GM12878 (cell line): Measurements from ENCODE around the gene FOXP1. TPM values are rescaled to one million over a fixed set of nuclear protein-coding genes. Genes with fewer than 3 reads are reported as not detected.

Source experiments
- ATAC-seq: fragments of 200-7000 bp; cut with Tn5 transposase; 3 replicates; pipeline ENCODE4 v1.9.1; 2020; ENCODE audit warnings: mild to moderate bottlenecking, moderate library complexity
- BruUV-seq: library from RNA; stranded (reverse); fragments of 400-500 nt; replicated peaks from 2 replicates; lab custom pipeline; 2021; lab: Mats Ljungman, UMichigan
- CTCF ChIA-PET: fragments of 300-600 bp; sonication (Branson Sonifier 250); formaldehyde crosslinking; extraction: SDS; loops from one replicate; lab custom pipeline; 2021; ENCODE audit warnings: inconsistent platforms; lab: Yijun Ruan, JAX
- POLR2A ChIA-PET: fragments of 350-600 bp; formaldehyde crosslinking; extraction: SDS; loops from one replicate; lab custom pipeline; 2021; ENCODE audit warnings: inconsistent platforms; lab: Charles Lee
- RAD21 ChIA-PET: fragments of 300-600 bp; sonication (Branson Sonifier 250); formaldehyde crosslinking; loops from one replicate; lab custom pipeline; 2023; ENCODE audit warnings: antibody characterized with exemption; ENCODE audit not compliant: unreplicated experiment; lab: Charles Lee
- SMC1A ChIA-PET: fragments of 300-600 bp; sonication (Branson Sonifier 250); formaldehyde crosslinking; loops from one replicate; lab custom pipeline; 2023; ENCODE audit not compliant: unreplicated experiment, uncharacterized antibody; lab: Charles Lee
- DNase-seq: peaks from one replicate; pipeline ENCODE4 v3.0.0-alpha.2; 2011; ENCODE audit warnings: low read depth, low spot score
- FAIRE-seq: peaks from 3 replicates; lab custom pipeline; 2011; peaks lifted over from hg19 to GRCh38; lab: Jason Lieb, UNC
- H2AFZ ChIP-seq: 2 replicates; pipeline ENCODE4 v1.6.0; 2011; ENCODE audit warnings: low read depth, low read length, control low read depth; ENCODE audit not compliant: control insufficient read depth
- H3K27ac ChIP-seq: 2 replicates; pipeline ENCODE4 v1.5.1; 2011; ENCODE audit warnings: control low read depth; ENCODE audit not compliant: control insufficient read depth, insufficient read depth
- H3K27me3 ChIP-seq, 2 experiments: replicated peaks in 1 of 2; 2 replicates each; pipeline versions ENCODE4 v1.6.0 to v1.6.1; 2011; ENCODE audit warnings: low read length in 1 of 2; ENCODE audit not compliant: control insufficient read depth in 2 of 2, insufficient read depth in 2 of 2
- H3K36me3 ChIP-seq, 2 experiments: 2 replicates each; pipeline ENCODE4 v1.5.1; 2011; ENCODE audit warnings: low read length in 1 of 2; ENCODE audit not compliant: control insufficient read depth in 2 of 2, insufficient read depth in 2 of 2
- H3K4me1 ChIP-seq: 2 replicates; pipeline ENCODE4 v1.6.1; 2011; ENCODE audit warnings: mild to moderate bottlenecking, low read length, moderate library complexity, mixed read lengths; ENCODE audit not compliant: control insufficient read depth, insufficient read depth
- H3K4me2 ChIP-seq: 2 replicates; pipeline ENCODE4 v1.6.0; 2011; ENCODE audit warnings: control low read depth; ENCODE audit not compliant: control insufficient read depth, insufficient read depth
- H3K4me3 ChIP-seq: fragments of 200-600 bp; sonication (generic); 2 replicates; pipeline ENCODE4 v1.5.1; 2016
- H3K79me2 ChIP-seq: 2 replicates; pipeline ENCODE4 v1.6.0; 2011; ENCODE audit warnings: low read length; ENCODE audit not compliant: control insufficient read depth, insufficient read depth
- H3K9ac ChIP-seq: 2 replicates; pipeline ENCODE4 v1.8.0; 2011; ENCODE audit warnings: low read length, control low read depth, mixed read lengths; ENCODE audit not compliant: control insufficient read depth, insufficient read depth
- H3K9me3 ChIP-seq: replicated peaks from 3 replicates; pipeline ENCODE4 v1.5.1; 2011; ENCODE audit warnings: mild to moderate bottlenecking, low read length; ENCODE audit not compliant: control insufficient read depth, insufficient read depth
- H4K20me1 ChIP-seq: 2 replicates; pipeline ENCODE4 v1.6.0; 2011; ENCODE audit not compliant: control insufficient read depth, insufficient read depth
- ASH2L ChIP-seq: fragments of 300-600, 200-600 bp; sonication (generic); IDR thresholded peaks from 2 replicates; pipeline ENCODE4 v1.6.1; 2017; ENCODE audit warnings: low read depth, mild to moderate bottlenecking, borderline replicate concordance
- CUX1 ChIP-seq: IDR thresholded peaks from 2 replicates; pipeline ENCODE4 v1.6.1; 2012; ENCODE audit warnings: improper control_type of control experiment, low read depth, low read length; ENCODE audit not compliant: insufficient replicate concordance
- HDGF ChIP-seq: fragments of 450-650 bp; IDR thresholded peaks from 2 replicates; pipeline ENCODE4 v1.6.1; 2016; ENCODE audit warnings: antibody characterized with exemption
- HSF1 ChIP-seq: fragments of 150-350 bp; IDR thresholded peaks from 2 replicates; pipeline ENCODE4 v1.6.1; 2014; ENCODE audit warnings: mild to moderate bottlenecking, low read depth, low read length
- JUND ChIP-seq: IDR thresholded peaks from 2 replicates; pipeline ENCODE4 v1.6.1; 2012; ENCODE audit warnings: low read depth, mild to moderate bottlenecking, low read length, improper control_type of control experiment, moderate library complexity
- KDM1A ChIP-seq: fragments of 200-600 bp; sonication (generic); IDR thresholded peaks from 2 replicates; pipeline ENCODE4 v1.6.1; 2016; ENCODE audit warnings: borderline replicate concordance
- MEF2A ChIP-seq: IDR thresholded peaks from 2 replicates; pipeline ENCODE4 v1.6.1; 2011; ENCODE audit warnings: low read depth, mild to moderate bottlenecking, low read length, moderate library complexity; ENCODE audit not compliant: insufficient read depth
- NR2C1 ChIP-seq: fragments of 450-650 bp; IDR thresholded peaks from 2 replicates; pipeline ENCODE4 v1.6.1; 2017; ENCODE audit warnings: antibody characterized with exemption, mild to moderate bottlenecking, moderate library complexity
- POLR2A ChIP-seq: IDR thresholded peaks from 2 replicates; pipeline ENCODE4 v1.6.1; 2011; ENCODE audit warnings: low read depth, mild to moderate bottlenecking, low read length
- YBX1 ChIP-seq: fragments of 450-650 bp; IDR thresholded peaks from 2 replicates; pipeline ENCODE4 v1.6.1; 2016; ENCODE audit warnings: antibody characterized with exemption
- ZBTB33 ChIP-seq: fragments of 450-650 bp; IDR thresholded peaks from 2 replicates; pipeline ENCODE4 v1.6.1; 2017; ENCODE audit warnings: mild to moderate bottlenecking
- ZNF274 ChIP-seq: IDR thresholded peaks from one replicate; pipeline ENCODE4 v1.8.0; 2011; ENCODE audit not compliant: insufficient read length, insufficient read depth
- ZNF622 ChIP-seq: fragments of 450-650 bp; IDR thresholded peaks from 2 replicates; pipeline ENCODE4 v1.6.1; 2017; ENCODE audit warnings: mild to moderate bottlenecking, inconsistent platforms
- WGBS: methylation state at CpG from one replicate; pipeline ENCODE4 v1.1.6; 2016; ENCODE audit warnings: low lambda C conversion rate; ENCODE audit not compliant: insufficient replicate concordance, insufficient coverage; ENCODE audit errors: missing lambda C conversion rate; 5-methylcytosine and 5-hydroxymethylcytosine counted together
- in situ Hi-C: fragments of 300-500 bp; cut with MboI; formaldehyde crosslinking; loops from 9 replicates; pipeline ENCODE4 v1.14.3; 2018; ENCODE audit warnings: mixed read lengths
- intact Hi-C: fragments of 100-400 bp; cut with micrococcal nuclease; formaldehyde crosslinking; loops from one replicate; pipeline ENCODE4 v1.14.2; 2022; ENCODE audit not compliant: unreplicated experiment
- polyA plus RNA-seq, 11 experiments: library from polyadenylated mRNA; depleted of rRNA in 4 of 11; unstranded in 6 of 11; stranded (reverse) in 5 of 11; fragments of >200 nt; fragmentation: Nextera tagmentation in 4 of 11; fragmentation: Illumina TruSeq in 1 of 11; extraction: Ambion mirVana in 4 of 11; extraction: Trizol in 1 of 11; gene quantifications; 1 replicate in 1 of 11; 2 replicates in 10 of 11; pipeline versions ENCODE4 v1.2.1 to v1.2.3, GENCODE V29; 2011 to 2016; ENCODE audit warnings: inconsistent platforms in 2 of 11, missing spikeins in 2 of 11, low read depth in 1 of 11
- total RNA-seq, 4 experiments: library from RNA; depleted of rRNA in 3 of 4; stranded (reverse); fragments of >200 nt in 3 of 4; fragmentation: Illumina TruSeq in 1 of 4; extraction: Trizol in 1 of 4; gene quantifications; 2 replicates each; pipeline versions ENCODE4 v1.2.1 to v1.2.3, GENCODE V29; 2013 to 2021
- TF ChIP-seq, protein P1 (sequence below): IDR thresholded peaks from 2 replicates; pipeline ENCODE4 v1.6.1; 2011; ENCODE audit warnings: borderline replicate concordance, low read depth, mild to moderate bottlenecking, moderate library complexity, low read length; ENCODE audit not compliant: insufficient read depth, poor library complexity, severe bottlenecking

The FOXP1 gene
- total and polyA plus RNA-seq, 10 of the 15 experiments (the other 5 are each of a cell fraction or from before 2014, with no cell fraction given): 0.05 to 1.6 (median 0.20) TPM; not detected in 1

DNA sequence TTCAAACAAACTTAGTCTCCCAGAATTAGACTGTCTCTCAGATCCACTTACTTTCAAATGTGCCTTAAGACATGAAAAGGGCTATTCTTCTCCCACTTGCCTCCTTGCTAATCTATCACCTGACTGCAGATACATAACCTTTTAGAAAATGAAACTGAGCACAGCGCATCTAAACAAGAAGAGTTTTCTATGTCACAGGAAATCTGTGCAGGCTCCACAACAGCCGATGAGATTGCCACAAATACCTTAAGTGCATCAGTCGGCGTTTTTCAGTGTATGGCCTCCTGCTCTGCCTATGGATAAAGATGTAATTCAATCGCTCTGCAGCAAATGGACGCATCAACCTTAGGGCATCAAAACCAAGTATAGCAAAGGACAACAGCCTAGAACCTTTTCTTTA, 544.2 kb downstream of the FOXP1 start (continued):
- TF ChIP-seq CUX1 (no peak), ZNF274 (no peak), YBX1 (no peak), POLR2A (no peak)

GRCh38 chr3:71037775-71038174, 545.8 kb downstream of the FOXP1 start:
- CTCF ChIA-PET: no interaction called here
- no peak for DNase-seq
- no peaks in the 10 kb centered on the region for H3K4me1 ChIP-seq
- H3K4me2 ChIP-seq: no peak overlapping the region
- 58% methylated on average over 7 of the region's 7 CpGs for WGBS
- H3K4me3 ChIP-seq: no peak overlapping the region
- H3K36me3 ChIP-seq: no peaks in the 10 kb centered on the region
- no peaks in the 10 kb centered on the region for H4K20me1 ChIP-seq
- no peaks in the 10 kb centered on the region for H3K79me2 ChIP-seq
- in situ Hi-C loops: no loop called here
- BruUV-seq: no TSS peak
- no peak for ATAC-seq
- no peak overlapping the region for H3K27ac ChIP-seq
- TF ChIP-seq MEF2A (no peak), HSF1 (no peak), NR2C1 (no peak), HDGF (no peak), ZNF622 (no peak), KDM1A (no peak), JUND (no peak), ZBTB33 (no peak), ASH2L (no peak)
- TF ChIP-seq, protein P1, sequence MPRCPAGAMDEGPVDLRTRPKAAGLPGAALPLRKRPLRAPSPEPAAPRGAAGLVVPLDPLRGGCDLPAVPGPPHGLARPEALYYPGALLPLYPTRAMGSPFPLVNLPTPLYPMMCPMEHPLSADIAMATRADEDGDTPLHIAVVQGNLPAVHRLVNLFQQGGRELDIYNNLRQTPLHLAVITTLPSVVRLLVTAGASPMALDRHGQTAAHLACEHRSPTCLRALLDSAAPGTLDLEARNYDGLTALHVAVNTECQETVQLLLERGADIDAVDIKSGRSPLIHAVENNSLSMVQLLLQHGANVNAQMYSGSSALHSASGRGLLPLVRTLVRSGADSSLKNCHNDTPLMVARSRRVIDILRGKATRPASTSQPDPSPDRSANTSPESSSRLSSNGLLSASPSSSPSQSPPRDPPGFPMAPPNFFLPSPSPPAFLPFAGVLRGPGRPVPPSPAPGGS: no peak
- intact Hi-C loops: no loop called here
- POLR2A ChIA-PET: interaction anchor here (0.6 kb wide), 1 partner anchor 155 kb away, joined by 4 read pairs; no protein-coding TSS in a partner anchor
- no peak for FAIRE-seq
- no peak overlapping the region for H3K9ac ChIP-seq
- SMC1A ChIA-PET: interaction anchor here (0.6 kb wide), 1 partner anchor 509 kb away, joined by 3 read pairs; no protein-coding TSS in a partner anchor
- H3K27me3 ChIP-seq: no peaks in the 10 kb centered on the region; a peak in 1 of 4 replicates
- RAD21 ChIA-PET: no interaction called here
- no peak overlapping the region for H2AFZ ChIP-seq
- no peaks in the 10 kb centered on the region for H3K9me3 ChIP-seq
